Skeletal muscle tissue (tissue), 4 donors: ENCODE measurements around the gene SCARB2. TPM values are rescaled to one million over a fixed set of nuclear protein-coding genes. Genes with fewer than 3 reads are reported as not detected.

Experiments
- H3K27ac ChIP-seq: one replicate; pipeline ENCODE4 v1.7.0; 2013; ENCODE audit warnings: mild to moderate bottlenecking, low read depth, low read length, inconsistent platforms
- H3K27me3 ChIP-seq, 3 donors: one replicate each; pipeline ENCODE4 v1.7.0; 2013; ENCODE audit warnings: low read length in 3 of 3; ENCODE audit not compliant: control insufficient read depth in 3 of 3, insufficient read depth in 3 of 3
- H3K36me3 ChIP-seq, 3 donors: one replicate each; pipeline ENCODE4 v1.7.0; 2013; ENCODE audit warnings: low read length in 3 of 3; ENCODE audit not compliant: control insufficient read depth in 3 of 3, insufficient read depth in 3 of 3
- H3K4me1 ChIP-seq, 3 donors: one replicate each; pipeline ENCODE4 v1.7.0; 2013; ENCODE audit warnings: low read length in 3 of 3, mild to moderate bottlenecking in 3 of 3; ENCODE audit not compliant: control insufficient read depth in 3 of 3, insufficient read depth in 3 of 3
- H3K4me3 ChIP-seq, 3 donors: one replicate each; pipeline ENCODE4 v1.7.0; 2013; ENCODE audit warnings: low read length in 3 of 3
- H3K9ac ChIP-seq, 3 donors: one replicate each; pipeline ENCODE4 v1.7.0; 2013; ENCODE audit warnings: low read length in 3 of 3, mild to moderate bottlenecking in 3 of 3, moderate library complexity in 2 of 3, low read depth in 1 of 3
- H3K9me3 ChIP-seq, 3 donors: one replicate each; pipeline ENCODE4 v1.7.0; 2013; ENCODE audit warnings: low read length in 3 of 3; ENCODE audit not compliant: control insufficient read depth in 3 of 3
- total RNA-seq: library from RNA; depleted of rRNA; stranded (reverse); fragments of >200 nt; gene quantifications from one replicate; pipeline ENCODE4 v1.2.3, GENCODE V29; 2014
- donor health status: Osteomylitis.

SCARB2 gene
- total RNA-seq, 1 donor from 2014 or later: 125 TPM

DNA sequence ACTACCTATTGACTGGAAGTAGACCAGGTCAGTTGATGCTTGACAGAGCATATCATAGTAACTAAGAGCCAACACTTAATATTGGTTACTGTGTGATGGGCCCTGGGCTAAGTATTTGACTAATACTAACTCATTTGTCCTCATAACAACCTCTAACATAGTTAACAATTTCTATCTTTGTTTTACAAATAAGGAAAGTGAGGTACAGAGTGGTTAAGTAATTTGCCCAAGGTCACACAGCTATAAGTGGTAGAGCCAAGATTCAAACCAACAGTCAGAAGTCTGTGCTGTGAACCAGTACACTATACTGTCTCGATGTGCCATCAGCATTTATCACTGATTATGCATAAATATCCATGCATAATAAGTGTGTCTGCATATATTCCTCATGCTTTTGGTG, 38.3 kb downstream of the SCARB2 start:
- H3K9ac ChIP-seq: no peak overlapping the region
- no peaks in the 10 kb centered on the region for H3K27me3 ChIP-seq
- H3K4me1 ChIP-seq: peaks cover 5 to 14% (median 9%) of the 10 kb centered on the region in 3 donors
- H3K36me3 ChIP-seq: peaks cover 11 to 53% (median 52%) of the 10 kb centered on the region in 3 donors
- no peaks in the 10 kb centered on the region for H3K9me3 ChIP-seq
- no peak overlapping the region for H3K4me3 ChIP-seq
- no peak overlapping the region for H3K27ac ChIP-seq

DNA sequence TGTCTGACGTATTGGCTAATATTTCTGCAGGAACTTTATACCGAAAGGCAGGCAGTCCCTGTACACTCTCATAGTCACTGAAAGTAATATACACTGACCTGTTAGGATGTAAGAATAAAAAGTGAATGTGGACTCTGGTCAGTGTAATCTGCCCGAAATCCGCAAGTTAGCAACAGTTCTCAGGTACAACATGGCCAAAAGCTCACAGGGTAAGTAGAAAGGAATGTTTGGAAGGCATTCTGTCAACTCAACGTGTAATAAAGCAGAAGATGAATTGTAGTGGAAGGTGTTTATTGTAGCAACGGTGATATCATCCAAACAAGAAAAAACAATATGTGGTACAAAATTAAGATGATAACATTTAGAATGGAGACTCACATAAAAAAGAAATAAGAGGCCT, 39.4 kb downstream of the SCARB2 start:
- H3K4me3 ChIP-seq: no peak overlapping the region
- H3K36me3 ChIP-seq: peaks cover 15 to 59% (median 54%) of the 10 kb centered on the region in 3 donors
- H3K9me3 ChIP-seq: no peaks in the 10 kb centered on the region
- no peak overlapping the region for H3K27ac ChIP-seq
- peaks cover 3 to 7% (median 6%) of the 10 kb centered on the region in 3 donors for H3K4me1 ChIP-seq
- no peak overlapping the region for H3K9ac ChIP-seq
- no peaks in the 10 kb centered on the region for H3K27me3 ChIP-seq

DNA sequence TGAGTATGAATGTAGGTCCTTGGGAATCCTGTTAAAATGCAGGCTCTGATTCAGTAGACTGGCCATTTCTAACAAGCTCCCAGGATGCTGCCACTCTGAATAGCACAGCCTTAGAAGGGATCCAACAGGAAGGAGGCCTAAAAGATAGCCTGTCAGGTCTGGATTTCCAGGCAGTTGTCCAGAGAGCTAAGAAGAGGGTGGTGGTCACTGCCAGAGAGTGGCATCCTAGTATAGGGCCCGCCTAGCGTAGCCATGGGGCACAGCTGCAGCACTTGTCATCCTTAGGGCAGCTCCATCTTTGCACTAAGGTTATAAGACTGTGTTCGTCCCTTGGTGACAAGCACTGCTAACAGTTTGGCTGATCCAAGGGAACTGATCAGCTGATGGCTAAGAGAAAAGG, 44.9 kb downstream of the SCARB2 start:
- Histone ChIP-seq H3K9me3 (no peaks in the 10 kb centered on the region), H3K9ac (no peak overlapping the region), H3K27ac (no peak overlapping the region), H3K4me3 (no peak overlapping the region), H3K4me1 (no peaks in the 10 kb centered on the region), H3K27me3 (no peaks in the 10 kb centered on the region), H3K36me3 (peaks cover 25 to 69% (median 68%) of the 10 kb centered on the region in 3 donors)

DNA sequence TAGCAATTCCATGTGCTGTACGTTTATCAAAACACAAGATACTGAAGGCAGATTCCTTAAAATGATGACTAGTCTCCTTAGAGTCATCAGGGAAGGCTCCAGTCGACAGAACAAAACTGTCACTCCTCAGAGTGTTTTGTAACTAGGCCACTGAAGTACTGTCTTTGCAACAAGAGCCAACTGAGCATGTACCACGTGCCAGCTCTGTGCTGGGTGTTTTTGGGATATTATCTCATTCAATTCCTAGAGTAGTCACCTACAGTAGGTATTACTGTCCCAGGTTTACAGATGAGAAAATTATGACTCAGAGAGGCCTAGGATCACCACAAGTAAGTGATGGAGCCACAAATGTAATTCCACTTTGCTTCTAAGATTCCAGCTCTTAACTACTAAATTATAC, 47.1 kb downstream of the SCARB2 start:
- H3K27ac ChIP-seq: no peak overlapping the region
- H3K4me1 ChIP-seq: no peaks in the 10 kb centered on the region
- H3K4me3 ChIP-seq: no peak overlapping the region
- no peaks in the 10 kb centered on the region for H3K27me3 ChIP-seq
- peaks cover 33 to 75% (median 74%) of the 10 kb centered on the region in 3 donors for H3K36me3 ChIP-seq
- H3K9ac ChIP-seq: no peak overlapping the region
- H3K9me3 ChIP-seq: no peaks in the 10 kb centered on the region

DNA sequence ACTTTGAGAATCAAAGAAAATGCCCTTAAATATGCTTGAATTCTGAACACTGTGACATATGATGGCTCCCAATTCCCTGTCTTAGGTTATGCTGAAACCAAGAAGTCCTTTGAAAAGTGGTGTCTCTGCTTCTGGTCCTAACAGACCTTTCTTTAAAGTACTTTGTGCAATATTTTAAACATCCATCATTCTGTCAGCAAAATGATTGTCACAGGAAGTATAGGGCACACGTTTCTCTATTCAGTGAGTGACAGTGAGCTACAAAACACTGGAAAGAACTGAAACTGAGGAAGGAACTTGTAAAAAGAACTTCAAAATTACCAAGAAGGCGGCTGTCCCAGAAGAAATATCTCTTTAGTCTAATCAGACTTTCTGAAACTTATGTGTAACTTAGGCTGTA, 53.3 kb downstream of the SCARB2 start:
- H3K4me3 ChIP-seq: no peak overlapping the region
- no peak overlapping the region for H3K27ac ChIP-seq
- H3K9me3 ChIP-seq: no peaks in the 10 kb centered on the region
- no peak overlapping the region for H3K9ac ChIP-seq
- H3K27me3 ChIP-seq: no peaks in the 10 kb centered on the region
- peaks cover 0 to 5% (median 0%) of the 10 kb centered on the region in 3 donors for H3K4me1 ChIP-seq
- peaks cover 10 to 52% (median 47%) of the 10 kb centered on the region in 3 donors for H3K36me3 ChIP-seq

DNA sequence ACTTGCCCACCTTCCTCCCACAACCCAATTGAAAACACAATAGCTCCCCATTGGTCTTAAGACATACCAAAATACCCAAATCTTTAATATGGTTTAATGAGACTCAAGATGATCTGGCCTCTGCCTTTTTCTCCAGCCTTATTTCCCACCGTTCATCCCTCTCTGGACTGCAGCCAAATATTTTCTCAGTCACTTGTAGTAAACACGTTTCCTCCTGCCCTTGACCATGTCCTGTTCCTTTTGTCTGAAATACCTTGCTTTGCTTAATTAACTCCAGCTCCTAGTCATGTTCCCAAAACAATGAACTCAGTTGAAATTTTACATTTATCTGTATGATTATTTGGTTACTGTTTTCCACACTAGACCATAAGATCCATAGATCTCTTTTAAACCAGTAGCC, 57.0 kb downstream of the SCARB2 start:
- Histone ChIP-seq H3K9ac (no peak overlapping the region), H3K27ac (no peak overlapping the region), H3K27me3 (no peaks in the 10 kb centered on the region), H3K36me3 (peaks cover 2 to 25% (median 23%) of the 10 kb centered on the region in 3 donors), H3K9me3 (no peaks in the 10 kb centered on the region), H3K4me1 (peaks cover 0 to 5% (median 0%) of the 10 kb centered on the region in 3 donors), H3K4me3 (no peak overlapping the region)

DNA sequence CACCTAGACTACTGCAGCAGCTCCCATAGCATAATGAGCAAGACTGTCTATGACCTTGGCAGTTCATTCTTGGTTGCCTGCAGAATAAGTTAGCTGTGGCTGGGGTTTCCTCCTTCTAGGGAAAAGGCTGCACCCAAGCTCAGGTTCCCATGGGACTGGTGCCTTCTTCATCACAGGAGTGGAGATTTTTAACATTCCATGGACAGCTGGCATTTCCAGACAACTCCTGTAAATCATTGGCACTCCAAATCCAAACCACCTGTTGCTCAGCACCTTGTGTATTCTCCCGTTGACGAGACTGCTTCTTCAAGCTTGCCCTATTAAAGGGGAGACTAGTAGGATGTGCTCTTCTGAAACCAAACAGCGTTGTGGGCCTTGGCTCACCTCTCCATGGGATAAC, 57.6 kb downstream of the SCARB2 start:
- Histone ChIP-seq H3K4me3 (no peak overlapping the region), H3K27me3 (no peaks in the 10 kb centered on the region), H3K27ac (no peak overlapping the region), H3K36me3 (peaks cover 0 to 19% (median 17%) of the 10 kb centered on the region in 3 donors), H3K9me3 (no peaks in the 10 kb centered on the region), H3K9ac (no peak overlapping the region), H3K4me1 (peaks cover 0 to 5% (median 0%) of the 10 kb centered on the region in 3 donors)

DNA sequence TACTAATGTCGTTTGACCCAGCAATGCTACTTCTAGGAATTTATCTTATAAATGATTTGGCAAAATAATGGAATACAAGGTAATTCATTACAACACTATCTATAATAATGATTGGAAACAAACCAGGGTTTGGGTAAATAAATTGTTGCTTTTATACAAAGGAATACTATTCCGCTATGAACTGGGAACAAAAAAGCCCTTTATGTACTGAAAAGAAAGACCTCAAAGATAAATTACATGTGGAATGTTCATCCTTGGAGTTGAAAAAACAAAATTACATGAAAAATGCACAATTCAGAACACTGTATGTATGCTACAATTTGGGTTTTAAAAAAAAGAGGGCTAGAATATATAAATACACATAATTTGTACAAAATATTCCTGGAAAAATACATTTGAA, 60.3 kb downstream of the SCARB2 start:
- no peak overlapping the region for H3K27ac ChIP-seq
- no peaks in the 10 kb centered on the region for H3K9me3 ChIP-seq
- peaks cover 0 to 4% (median 0%) of the 10 kb centered on the region in 3 donors for H3K36me3 ChIP-seq
- no peaks in the 10 kb centered on the region for H3K27me3 ChIP-seq
- H3K9ac ChIP-seq: no peak overlapping the region
- peaks cover 0 to 12% (median 10%) of the 10 kb centered on the region in 3 donors for H3K4me1 ChIP-seq
- no peak overlapping the region for H3K4me3 ChIP-seq

DNA sequence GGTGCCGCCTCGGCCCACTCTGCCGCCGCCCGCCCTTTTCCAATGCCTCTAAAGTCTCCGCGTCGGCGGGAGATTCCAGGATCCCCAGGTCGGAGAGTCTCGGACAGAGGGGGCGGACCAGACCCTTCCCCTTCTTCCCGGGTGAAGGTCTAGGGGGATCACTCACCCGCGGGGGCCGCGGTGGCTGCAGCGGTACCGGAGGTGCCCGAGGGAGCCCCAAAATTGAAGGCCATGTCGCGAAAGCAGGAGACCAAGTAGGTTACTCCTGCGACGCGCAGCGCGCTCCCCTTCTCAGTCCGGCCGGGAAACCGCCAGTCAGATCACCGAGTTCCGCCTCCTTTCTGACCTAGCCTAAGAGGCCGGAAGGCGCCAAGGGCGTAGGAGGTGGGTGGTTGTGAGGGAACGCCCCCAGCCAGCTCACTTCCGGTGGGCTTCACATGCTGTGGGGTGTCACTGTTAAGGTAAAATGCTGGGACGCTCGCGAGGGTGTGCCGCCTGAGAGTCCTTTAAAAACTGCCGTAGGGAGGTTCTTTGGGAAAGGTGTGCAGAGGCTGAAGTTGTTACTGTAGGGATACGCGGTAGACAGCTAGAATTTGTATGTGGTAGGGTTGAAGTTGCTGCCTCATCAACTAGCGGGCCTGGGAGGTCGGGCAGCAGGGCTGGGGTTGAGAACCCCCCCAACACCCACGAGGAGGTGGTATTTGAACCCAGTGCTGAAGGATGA, 65.3 kb downstream of the SCARB2 start, which contains the start of gene NUP54:
Gene NUP54 (minus strand): TSS at position 256 of the 724 bp plus-strand sequence. CDS start 23 bp downstream, at position 233.
- Histone ChIP-seq H3K4me3 (peak within 1 kb of the TSS; percentile 90 to 96 (median 94)), H3K9ac (peak within 1 kb of the TSS; percentile 93 to 97 (median 96)), H3K27me3 (no peaks in the 10 kb centered on the region), H3K36me3 (peaks cover 0 to 5% (median 3%) of the 10 kb centered on the region in 3 donors), H3K4me1 (peaks cover 19 to 26% (median 19%) of the 10 kb centered on the region in 3 donors), H3K27ac (peak within 1 kb of the TSS; percentile 90), H3K9me3 (no peaks in the 10 kb centered on the region)

DNA sequence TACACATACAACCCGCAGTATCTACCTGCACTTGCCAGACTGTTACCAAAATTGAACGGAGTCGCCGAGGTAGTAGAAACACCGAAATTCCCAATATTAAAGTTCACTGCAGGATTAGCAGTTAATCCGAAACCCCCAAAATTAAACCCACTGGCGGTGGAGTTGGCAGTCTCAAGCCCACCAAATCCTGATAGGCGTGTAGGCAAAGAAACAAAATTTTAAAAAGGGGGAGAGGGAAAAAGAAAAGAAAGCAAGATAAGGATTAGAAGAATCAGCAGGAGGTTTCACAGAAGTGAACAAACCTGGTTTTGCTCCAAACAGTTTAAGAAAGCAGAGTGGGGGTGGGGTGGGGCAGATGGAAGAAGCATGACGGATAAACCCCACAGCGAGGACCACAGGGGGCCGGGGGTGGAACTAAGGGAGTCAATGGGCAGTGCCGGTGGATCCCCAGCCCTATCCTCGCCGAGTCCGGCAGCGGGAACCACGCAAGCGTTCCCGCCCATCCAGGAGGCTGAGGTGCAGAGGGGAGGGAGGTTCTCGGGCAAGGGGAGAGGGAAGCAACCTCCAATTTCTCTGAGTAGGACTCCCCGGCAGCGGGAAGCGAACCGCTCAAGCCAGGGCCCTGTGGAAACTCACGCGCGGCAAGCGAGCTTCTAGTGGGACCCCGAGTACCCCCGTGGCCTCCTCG, 66.0 kb downstream of the SCARB2 start:
- Histone ChIP-seq H3K4me1 (peaks cover 19 to 26% (median 19%) of the 10 kb centered on the region in 3 donors), H3K4me3 (peak overlapping the region; percentile 90 to 96 (median 94)), H3K9me3 (no peaks in the 10 kb centered on the region), H3K27me3 (no peaks in the 10 kb centered on the region), H3K27ac (peak overlapping the region; percentile 90), H3K9ac (peak overlapping the region; percentile 93 to 97 (median 96)), H3K36me3 (peaks cover 0 to 6% (median 4%) of the 10 kb centered on the region in 3 donors)
